Activated CD8-positive, alpha-beta T cell treated with anti-CD3 and anti-CD28 coated beads for 36 hours (primary cell): ENCODE measurements around the gene RGS7BP. TPM values are rescaled to one million over a fixed set of nuclear protein-coding genes. Genes with fewer than 3 reads are reported as not detected.

Experiments
- ATAC-seq: fragments of 200-7000 bp; cut with Tn5 transposase; one replicate; pipeline ENCODE4 v1.10.0; 2021; ENCODE audit warnings: mild to moderate bottlenecking, moderate library complexity
- CTCF ChIA-PET: fragments of 350-600 bp; sonication (Branson Sonifier 250); formaldehyde crosslinking; loops from one replicate; lab custom pipeline; 2021; ENCODE audit warnings: antibody characterized with exemption; lab: Charles Lee
- POLR2A ChIA-PET: fragments of 350-600 bp; sonication (Branson Sonifier 250); formaldehyde crosslinking; loops from one replicate; lab custom pipeline; 2021; ENCODE audit warnings: antibody characterized with exemption; lab: Charles Lee
- DNase-seq: peaks from one replicate; pipeline ENCODE4 v3.0.0-alpha.2; 2020
- H3K27ac Mint-ChIP-seq: one replicate; pipeline ENCODE4 v1.8.0; 2021; ENCODE audit warnings: mild to moderate bottlenecking, mixed read lengths
- H3K27me3 Mint-ChIP-seq: one replicate; pipeline ENCODE4 v1.8.0; 2021; ENCODE audit warnings: mixed read lengths
- H3K36me3 Mint-ChIP-seq: one replicate; pipeline ENCODE4 v1.8.0; 2021; ENCODE audit warnings: low read depth, mixed read lengths
- H3K4me1 Mint-ChIP-seq: one replicate; pipeline ENCODE4 v1.8.0; 2021; ENCODE audit warnings: low read depth, mixed read lengths
- H3K4me3 Mint-ChIP-seq: one replicate; pipeline ENCODE4 v1.8.0; 2021; ENCODE audit warnings: mild to moderate bottlenecking, moderate library complexity, mixed read lengths
- H3K9me3 Mint-ChIP-seq: one replicate; pipeline ENCODE4 v1.8.0; 2021; ENCODE audit warnings: mixed read lengths
- intact Hi-C: fragments of 100-400 bp; cut with micrococcal nuclease; formaldehyde crosslinking; loops from one replicate; pipeline ENCODE4 v1.10.0; 2022
- total RNA-seq, 2 experiments: library from RNA; stranded (reverse); gene quantifications; one replicate each; pipeline ENCODE4 v1.2.3, GENCODE V29; 2021
- TF ChIP-seq, protein P1 (sequence below): fragments of 200-600 bp; IDR thresholded peaks from one replicate; pipeline ENCODE4 v1.8.0; 2022; ENCODE audit warnings: antibody characterized with exemption, mild to moderate bottlenecking

Gene RGS7BP
- total RNA-seq, 2 experiments from 2014 or later = not detected

DNA sequence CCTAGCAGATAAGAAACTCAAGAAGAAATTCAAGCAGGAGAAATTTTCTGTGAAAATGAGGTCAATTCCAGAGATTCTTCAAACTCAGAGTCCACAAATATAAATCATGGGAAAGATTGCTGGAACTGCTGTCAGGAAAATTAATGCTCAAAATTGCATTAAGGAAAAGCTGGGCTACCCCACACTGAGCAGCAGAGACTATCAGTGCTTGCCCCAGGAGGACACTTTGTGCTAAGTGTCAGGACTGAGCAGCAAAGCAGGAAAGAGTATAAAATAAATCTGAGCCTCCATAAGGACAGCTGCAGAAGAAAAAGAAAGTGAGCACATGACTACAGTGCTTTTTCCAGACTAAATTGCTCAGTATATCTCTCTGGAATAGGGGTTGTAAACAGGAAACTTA lies 81.6 kb downstream of the RGS7BP start:
- no peak for ATAC-seq
- intact Hi-C loops = no loop called here
- CTCF ChIA-PET = interaction anchor here (0.8 kb wide), 1 partner anchor 10 kb away, joined by 3 read pairs; no protein-coding TSS in a partner anchor

DNA sequence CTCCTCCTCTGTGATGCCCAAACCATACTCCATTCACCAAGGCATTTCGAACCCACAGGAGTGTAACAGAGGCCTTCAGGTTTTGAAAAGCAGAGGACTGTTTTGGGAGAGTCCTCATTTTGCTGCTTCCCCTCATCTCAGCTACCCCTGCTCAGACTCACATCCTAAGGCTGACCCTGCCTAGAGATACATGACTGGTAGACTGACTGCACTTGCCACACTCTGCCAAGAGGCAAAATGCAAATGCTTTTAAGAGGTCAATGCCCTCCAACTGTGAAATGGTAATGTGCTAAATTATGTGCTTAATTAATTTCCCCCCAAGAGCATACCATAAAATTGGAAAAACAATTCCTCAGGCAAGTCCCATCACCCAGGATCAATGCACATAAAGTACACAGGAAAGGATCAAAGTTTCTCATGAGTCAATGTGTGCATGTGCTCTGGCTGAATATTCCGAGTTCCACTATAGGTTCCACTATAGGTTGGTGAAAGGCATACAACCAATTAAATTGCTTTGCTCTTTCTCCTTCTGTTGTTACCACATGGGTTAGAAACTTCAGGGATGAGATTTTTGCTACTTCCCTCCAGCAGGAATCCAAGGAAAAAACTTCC lies 87.0 kb downstream of the RGS7BP start:
- no peak overlapping the region for H3K4me3 Mint-ChIP-seq
- no peaks in the 10 kb centered on the region for H3K36me3 Mint-ChIP-seq
- ChIA-PET CTCF (interaction anchor here (1.3 kb wide), 1 partner anchor 191 kb away, joined by 4 read pairs; no protein-coding TSS in a partner anchor), POLR2A (no interaction called here)
- H3K4me1 Mint-ChIP-seq = no peaks in the 10 kb centered on the region
- H3K9me3 Mint-ChIP-seq = no peaks in the 10 kb centered on the region
- DNase-seq = no peak
- peaks cover 3% of the 10 kb centered on the region for H3K27me3 Mint-ChIP-seq
- no peak overlapping the region for H3K27ac Mint-ChIP-seq
- no peak for ATAC-seq
- TF ChIP-seq, protein P1, sequence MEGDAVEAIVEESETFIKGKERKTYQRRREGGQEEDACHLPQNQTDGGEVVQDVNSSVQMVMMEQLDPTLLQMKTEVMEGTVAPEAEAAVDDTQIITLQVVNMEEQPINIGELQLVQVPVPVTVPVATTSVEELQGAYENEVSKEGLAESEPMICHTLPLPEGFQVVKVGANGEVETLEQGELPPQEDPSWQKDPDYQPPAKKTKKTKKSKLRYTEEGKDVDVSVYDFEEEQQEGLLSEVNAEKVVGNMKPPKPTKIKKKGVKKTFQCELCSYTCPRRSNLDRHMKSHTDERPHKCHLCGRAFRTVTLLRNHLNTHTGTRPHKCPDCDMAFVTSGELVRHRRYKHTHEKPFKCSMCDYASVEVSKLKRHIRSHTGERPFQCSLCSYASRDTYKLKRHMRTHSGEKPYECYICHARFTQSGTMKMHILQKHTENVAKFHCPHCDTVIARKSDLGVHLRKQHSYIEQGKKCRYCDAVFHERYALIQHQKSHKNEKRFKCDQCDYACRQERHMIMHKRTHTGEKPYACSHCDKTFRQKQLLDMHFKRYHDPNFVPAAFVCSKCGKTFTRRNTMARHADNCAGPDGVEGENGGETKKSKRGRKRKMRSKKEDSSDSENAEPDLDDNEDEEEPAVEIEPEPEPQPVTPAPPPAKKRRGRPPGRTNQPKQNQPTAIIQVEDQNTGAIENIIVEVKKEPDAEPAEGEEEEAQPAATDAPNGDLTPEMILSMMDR = no peak
- intact Hi-C loops = no loop called here

More for the DNA sequence above, 81.6 kb downstream of the RGS7BP start:
- no peak for DNase-seq
- POLR2A ChIA-PET = no interaction called here
- Mint-ChIP-seq H3K4me1 (no peaks in the 10 kb centered on the region), H3K27me3 (peaks cover 11% of the 10 kb centered on the region), H3K36me3 (no peaks in the 10 kb centered on the region), H3K9me3 (no peaks in the 10 kb centered on the region), H3K27ac (no peak overlapping the region), H3K4me3 (no peak overlapping the region)
- TF ChIP-seq, protein P1 = no peak

DNA sequence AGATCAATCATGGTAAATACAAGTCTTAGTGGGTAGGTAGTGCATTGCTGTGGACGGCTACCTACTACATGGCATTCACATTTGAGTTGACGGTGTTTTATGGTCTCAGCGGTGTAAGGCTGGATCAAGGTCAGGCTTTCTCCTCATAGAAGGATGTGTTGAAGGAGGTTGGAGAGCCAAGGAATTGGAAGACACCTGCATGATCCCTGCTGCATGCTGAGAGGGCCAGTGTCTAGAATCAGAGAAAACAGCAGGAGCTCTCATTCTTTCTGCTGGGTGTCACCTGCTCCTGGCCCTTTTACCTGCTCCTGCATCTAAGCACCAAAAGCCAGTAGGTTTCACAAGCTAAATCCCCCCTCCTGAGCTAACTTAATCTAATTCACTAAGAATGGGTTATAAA lies 88.2 kb downstream of the RGS7BP start:
- ChIA-PET POLR2A (no interaction called here), CTCF (no interaction called here)
- TF ChIP-seq, protein P1 = no peak
- no peaks in the 10 kb centered on the region for H3K9me3 Mint-ChIP-seq
- no peak overlapping the region for H3K4me3 Mint-ChIP-seq
- intact Hi-C loops = no loop called here
- H3K27me3 Mint-ChIP-seq = no peaks in the 10 kb centered on the region
- no peaks in the 10 kb centered on the region for H3K4me1 Mint-ChIP-seq
- H3K36me3 Mint-ChIP-seq = no peaks in the 10 kb centered on the region
- ATAC-seq (no peak), DNase-seq (no peak)
- H3K27ac Mint-ChIP-seq = no peak overlapping the region

DNA sequence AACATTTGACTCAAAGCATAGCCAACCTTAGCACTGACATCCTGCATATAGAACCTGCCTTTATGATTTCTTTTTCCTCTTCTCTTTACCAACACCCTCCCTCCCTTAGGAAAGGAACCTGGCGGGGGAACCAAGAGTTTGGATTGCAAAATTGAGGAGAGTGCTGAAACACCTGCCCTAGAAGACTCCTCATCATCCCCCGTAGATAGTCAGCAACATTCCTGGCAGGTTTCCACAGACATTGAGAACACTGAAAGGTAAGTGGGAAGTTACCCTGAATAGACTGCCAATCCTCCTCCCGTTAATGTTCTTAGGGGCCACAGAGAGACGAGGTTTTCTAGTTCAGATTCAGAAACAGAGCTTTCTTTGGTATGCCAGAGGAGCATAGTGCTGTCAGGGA lies 88.8 kb downstream of the RGS7BP start:
- Mint-ChIP-seq H3K4me1 (no peaks in the 10 kb centered on the region), H3K4me3 (no peak overlapping the region), H3K36me3 (no peaks in the 10 kb centered on the region), H3K9me3 (no peaks in the 10 kb centered on the region), H3K27me3 (no peaks in the 10 kb centered on the region), H3K27ac (no peak overlapping the region)
- ChIA-PET POLR2A (no interaction called here), CTCF (interaction anchor here (1.4 kb wide), 1 partner anchor 16 kb away, joined by 5 read pairs; no protein-coding TSS in a partner anchor)
- TF ChIP-seq, protein P1 = no peak
- intact Hi-C loops = no loop called here
- DNase-seq = no peak
- no peak for ATAC-seq

DNA sequence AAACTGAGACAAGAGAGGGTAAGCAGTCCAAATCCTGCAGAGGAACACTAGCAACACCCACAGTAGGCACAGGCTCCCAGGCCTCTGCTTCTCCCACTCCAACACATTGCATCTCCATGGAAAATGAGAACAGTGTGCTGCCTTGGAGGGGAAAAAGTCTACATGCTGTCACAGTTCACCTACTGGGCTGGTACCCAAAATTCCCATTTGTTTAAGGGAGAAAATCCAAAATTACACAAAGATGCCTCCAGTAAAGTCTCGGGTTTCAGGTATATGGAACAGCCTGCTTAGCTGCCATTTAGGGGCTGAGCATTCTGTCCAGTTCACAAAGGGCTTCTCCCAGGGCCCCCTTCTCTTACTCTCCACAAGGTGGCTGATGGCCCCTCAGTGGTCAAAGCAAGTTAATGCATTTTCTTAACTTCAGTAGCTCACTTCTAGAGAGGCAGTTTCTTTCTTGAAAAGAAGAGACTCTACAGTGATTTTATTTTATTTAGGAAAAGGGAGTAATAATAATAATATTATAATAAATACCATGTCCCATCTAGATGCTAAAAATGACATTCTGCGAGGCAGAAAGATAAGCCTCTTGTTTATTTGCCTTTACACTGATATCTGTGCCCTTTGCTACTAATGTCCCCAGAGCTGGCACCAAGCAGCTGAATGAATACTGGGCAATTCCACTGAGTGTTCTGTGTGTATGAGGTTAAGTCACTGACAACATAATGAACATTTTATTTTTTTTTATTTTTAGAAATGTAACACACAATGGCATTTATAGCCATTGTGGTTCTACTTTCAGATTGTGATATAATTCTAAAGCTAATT lies 89.4 kb downstream of the RGS7BP start:
- no peak overlapping the region for H3K27ac Mint-ChIP-seq
- DNase-seq = no peak
- ATAC-seq = no peak
- no peaks in the 10 kb centered on the region for H3K36me3 Mint-ChIP-seq
- ChIA-PET CTCF (interaction anchor here (0.8 to 1.4 kb wide), 3 partner anchors 15 to 44 kb away, joined by 3 to 5 read pairs (median 3); no protein-coding TSS in a partner anchor), POLR2A (no interaction called here)
- TF ChIP-seq, protein P1 = no peak
- H3K4me3 Mint-ChIP-seq = no peak overlapping the region
- H3K27me3 Mint-ChIP-seq = no peaks in the 10 kb centered on the region
- H3K4me1 Mint-ChIP-seq = no peaks in the 10 kb centered on the region
- intact Hi-C loops = no loop called here
- H3K9me3 Mint-ChIP-seq = no peaks in the 10 kb centered on the region
